Hindlimb muscle (tissue), 1 donor: ENCODE results near the gene PDPR. TPM values are rescaled to one million over a fixed set of nuclear protein-coding genes. Genes with fewer than 3 reads are reported as not detected.
"Not testable (repeated sequence)": the region's sequence is repeated elsewhere in the genome, so short reads cannot be mapped to it uniquely, and the experiment has no call there.

Source experiments
- DNase-seq: peaks from one replicate; pipeline ENCODE4 v3.0.0-alpha.2; 2013
- polyA plus RNA-seq: library from polyadenylated mRNA; unstranded; fragments of 120-200 nt; gene quantifications from one replicate; pipeline ENCODE4 v1.2.1, GENCODE V29; 2013; ENCODE audit not compliant: insufficient read length

The PDPR gene
- polyA plus RNA-seq, 1 donor = 21.2 TPM

DNA sequence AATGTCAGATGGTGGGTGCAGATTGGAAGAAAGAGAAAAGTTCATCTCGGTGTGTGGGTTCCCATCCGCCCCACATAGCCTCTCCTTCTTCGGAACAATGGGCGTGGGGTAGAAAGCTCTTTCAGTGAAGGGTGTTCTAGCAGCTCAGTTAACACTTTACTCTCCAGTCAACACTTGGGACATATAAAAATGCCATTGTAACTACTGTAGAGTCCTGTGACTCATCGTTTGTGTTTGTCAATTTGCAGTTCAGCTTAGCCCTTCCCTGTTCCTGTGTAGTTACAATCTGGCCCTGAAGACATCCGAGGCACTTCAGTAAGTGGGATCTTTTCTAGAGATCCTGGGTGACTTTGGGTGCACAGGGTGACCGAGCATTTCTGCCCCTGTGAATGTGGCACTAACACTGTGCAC is 47.9 kb downstream of the PDPR start:
- DNase-seq = no peak

GRCh38 chr16:70163596-70163995 is 49.5 kb downstream of the PDPR start:
- no peak for DNase-seq

GRCh38 chr16:70166688-70167087 is 52.6 kb downstream of the PDPR start:
- not testable (repeated sequence) for DNase-seq

GRCh38 chr16:70173212-70173837 is 59.2 kb downstream of the PDPR start, which contains the start of gene CLEC18C:
Gene CLEC18C, plus strand, starts transcription at chr16:70173787. Its CDS starts 492 bp downstream, at chr16:70174279.
- not testable (repeated sequence) for DNase-seq

DNA sequence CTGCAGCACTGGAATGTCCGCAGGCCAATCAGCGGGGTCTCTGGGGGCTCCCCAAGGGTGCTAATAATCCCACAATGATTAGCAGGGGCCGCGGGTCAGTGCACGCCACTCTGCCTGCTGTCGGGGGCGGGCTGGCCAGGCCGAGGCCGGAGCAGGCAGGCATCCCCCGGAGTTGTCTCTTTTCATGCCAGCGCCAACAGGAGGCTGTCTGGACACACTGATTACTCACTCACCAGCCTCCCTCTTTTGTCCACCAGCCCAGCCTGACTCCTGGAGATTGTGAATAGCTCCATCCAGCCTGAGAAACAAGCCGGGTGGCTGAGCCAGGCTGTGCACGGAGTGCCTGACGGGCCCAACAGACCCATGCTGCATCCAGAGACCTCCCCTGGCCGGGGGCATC is 59.8 kb downstream of the PDPR start:
- DNase-seq = not testable (repeated sequence)

- not testable (repeated sequence) for DNase-seq
These were observed 60.3 kb downstream of the PDPR start for GRCh38 chr16:70174387-70174932.

GRCh38 chr16:70187858-70188607 is 73.9 kb downstream of the PDPR start:
- not testable (repeated sequence) for DNase-seq

GRCh38 chr16:70188608-70188915 is 74.4 kb downstream of the PDPR start:
- not testable (repeated sequence) for DNase-seq

GRCh38 chr16:70190574-70190973 is 76.4 kb downstream of the PDPR start:
- DNase-seq = not testable (repeated sequence)

DNA sequence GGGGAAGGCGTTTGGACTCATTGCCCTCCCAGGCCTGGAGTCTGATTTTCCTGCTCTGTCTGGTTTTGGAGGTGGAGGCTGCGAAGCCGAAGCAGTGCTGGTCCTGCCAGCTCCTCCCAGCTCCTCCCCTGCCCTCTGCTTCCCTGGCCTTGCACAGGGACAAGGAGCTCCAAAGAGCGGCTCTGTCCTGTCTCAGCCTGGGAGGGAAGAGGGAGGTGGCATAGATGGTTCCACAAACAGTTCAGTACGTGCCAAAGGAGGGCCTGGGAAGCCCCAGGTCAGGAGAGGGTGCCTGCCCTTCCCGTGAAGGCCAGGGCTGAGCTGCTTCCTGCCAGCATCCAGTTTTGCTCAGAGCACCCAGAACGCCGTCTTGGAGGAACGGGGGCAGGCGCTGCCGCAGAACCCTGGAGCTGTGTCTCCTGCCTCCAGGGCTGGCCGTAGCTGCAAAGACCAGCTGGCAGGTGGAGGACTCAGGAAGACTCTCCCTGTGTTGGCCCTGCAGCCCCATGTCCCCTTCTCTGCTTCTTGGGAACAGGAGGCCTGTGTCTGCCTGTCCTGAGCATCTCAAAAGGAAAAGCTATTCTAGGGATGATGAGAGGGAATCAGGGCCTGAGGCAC is 82.7 kb downstream of the PDPR start:
- not testable (repeated sequence) for DNase-seq

DNA sequence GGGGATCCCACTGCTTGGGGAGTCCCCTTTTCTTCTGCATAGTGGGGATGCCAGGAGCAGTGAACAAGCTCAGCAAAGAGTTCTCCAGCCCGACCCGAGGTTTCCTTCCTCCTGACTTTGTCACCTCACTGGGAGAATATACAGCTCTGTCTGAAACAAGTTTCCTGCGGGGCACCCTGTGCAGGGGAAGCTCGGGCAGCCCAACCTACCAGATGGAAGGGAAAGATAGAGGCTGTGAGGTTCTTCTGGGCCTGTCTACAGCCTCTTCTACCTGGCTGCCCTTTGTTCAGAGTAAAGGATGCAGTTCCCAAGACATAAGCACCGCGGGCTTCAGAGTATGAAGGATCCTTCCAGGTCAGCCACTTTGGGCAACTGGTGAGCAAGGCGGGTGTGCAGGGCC is 83.5 kb downstream of the PDPR start:
- not testable (repeated sequence) for DNase-seq

- DNase-seq = not testable (repeated sequence)
These were observed 84.1 kb downstream of the PDPR start for GRCh38 chr16:70198230-70198629.

DNA sequence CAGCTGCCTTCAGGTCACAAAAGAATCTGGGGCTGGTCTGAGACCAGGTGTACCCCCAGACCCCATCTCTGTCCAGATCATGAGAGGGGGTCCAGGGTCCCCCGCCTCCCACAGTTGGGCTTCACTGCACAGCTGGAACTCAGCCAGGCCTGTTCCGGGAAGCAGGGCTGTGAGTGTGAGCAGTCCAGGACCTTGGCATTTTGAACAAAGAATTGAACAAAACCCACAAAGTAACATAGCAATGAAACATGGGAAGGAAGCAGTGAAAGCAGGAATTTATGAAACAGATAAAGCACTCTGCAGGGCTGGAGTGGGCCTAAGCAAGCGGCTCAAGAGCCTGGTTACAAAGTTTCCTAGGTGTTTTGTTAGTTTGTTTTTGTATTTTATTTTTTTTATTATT is 84.5 kb downstream of the PDPR start:
- not testable (repeated sequence) for DNase-seq

DNA sequence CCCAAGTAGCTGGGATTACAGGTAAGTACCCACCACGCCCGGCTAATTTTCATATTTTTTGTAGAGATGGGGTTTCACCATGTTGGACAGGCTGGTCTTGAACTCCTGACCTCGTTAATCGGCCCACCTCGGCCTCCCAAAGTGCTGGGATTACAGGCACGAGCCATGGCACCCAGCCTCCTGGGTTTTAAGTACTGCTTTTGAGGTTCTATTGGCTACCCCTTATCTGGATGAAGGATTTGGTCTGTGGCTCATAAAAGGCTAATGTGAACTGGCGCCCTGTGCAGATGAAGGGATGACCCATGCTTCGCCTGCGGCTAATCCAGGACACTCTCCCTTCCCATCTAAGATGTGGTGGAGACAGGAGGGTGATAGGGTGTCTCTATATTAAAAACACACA is 85.0 kb downstream of the PDPR start:
- not testable (repeated sequence) for DNase-seq

- DNase-seq = not testable (repeated sequence)
These were observed 85.9 kb downstream of the PDPR start for GRCh38 chr16:70200063-70200462.

- not testable (repeated sequence) for DNase-seq
These were observed 89.4 kb downstream of the PDPR start for GRCh38 chr16:70203508-70203907.

- DNase-seq = not testable (repeated sequence)
These were observed 89.9 kb downstream of the PDPR start for GRCh38 chr16:70204010-70204409.

DNA sequence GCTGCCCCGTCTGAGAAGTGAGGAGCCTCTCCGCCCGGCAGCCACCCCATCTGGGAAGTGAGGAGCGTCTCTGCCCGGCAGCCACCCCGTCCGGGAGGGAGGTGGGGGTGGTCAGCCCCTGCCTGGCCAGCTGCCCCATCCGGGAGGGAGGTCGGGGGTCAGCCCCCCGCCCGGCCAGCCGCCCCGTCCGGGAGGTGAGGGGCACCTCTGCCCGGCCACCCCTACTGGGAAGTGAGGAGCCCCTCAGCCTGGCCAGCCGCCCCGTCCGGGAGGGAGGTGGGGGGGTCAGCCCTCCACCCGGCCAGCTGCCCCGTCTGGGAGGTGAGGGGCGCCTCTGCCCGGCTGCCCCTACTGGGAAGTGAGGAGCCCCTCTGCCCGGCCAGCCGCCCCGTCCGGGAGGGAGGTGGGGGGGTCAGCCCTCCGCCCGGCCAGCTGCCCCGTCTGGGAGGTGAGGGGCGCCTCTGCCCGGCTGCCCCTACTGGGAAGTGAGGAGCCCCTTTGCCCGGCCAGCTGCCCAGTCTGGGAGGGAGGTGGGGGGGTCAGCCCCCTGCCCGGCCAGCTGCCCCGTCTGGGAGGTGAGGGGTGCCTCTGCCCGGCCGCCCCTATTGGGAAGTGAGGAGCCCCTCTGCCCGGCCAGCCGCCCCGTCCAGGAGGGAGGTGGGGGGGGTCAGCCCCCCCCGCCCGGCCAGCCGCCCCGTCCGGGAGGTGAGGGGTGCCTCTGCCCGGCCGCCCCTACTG is 90.7 kb downstream of the PDPR start:
- not testable (repeated sequence) for DNase-seq

DNA sequence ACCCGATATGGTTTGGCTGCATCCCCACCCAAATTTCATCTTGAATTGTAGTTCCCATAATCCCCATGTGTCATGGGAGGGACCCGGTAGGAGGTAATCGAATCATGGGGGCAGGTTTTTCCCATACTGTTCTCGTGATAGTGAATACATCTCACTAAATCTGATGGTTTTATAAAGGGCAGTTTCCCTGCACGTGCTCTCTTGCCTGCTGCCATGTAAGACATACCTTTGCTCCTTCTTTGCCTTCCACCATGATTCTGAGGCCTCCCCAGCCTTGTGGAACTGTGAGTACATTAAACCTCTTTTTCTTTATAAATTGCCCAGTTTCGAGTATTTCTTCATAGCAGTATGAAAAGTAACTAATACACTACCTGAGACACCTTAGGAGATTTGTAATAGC is 92.2 kb downstream of the PDPR start:
- DNase-seq = not testable (repeated sequence)
